Hepatocyte (in vitro differentiated cells): ENCODE data around the gene BTG3.

Experiments
- CTCF ChIP-seq: fragments of 200-600 bp; sonication (generic); IDR thresholded peaks from 2 replicates; pipeline ENCODE4 v1.5.1; 2016; ENCODE audit warnings: antibody characterized with exemption, mild to moderate bottlenecking; ENCODE audit not compliant: poor library complexity
- EZH2 ChIP-seq: fragments of 200-600 bp; sonication (generic); IDR thresholded peaks from 2 replicates; pipeline ENCODE4 v1.6.1; 2016; ENCODE audit warnings: antibody characterized with exemption, mild to moderate bottlenecking, borderline replicate concordance

- TF ChIP-seq CTCF (no peak), EZH2 (no peak)
Measured at GRCh38 chr21:17577701-17578100, 35.0 kb downstream of the BTG3 start.
